Thyroid gland (tissue), 4 donors: ENCODE results near the gene ST7.

Experiments
- CTCF ChIP-seq, 6 experiments: fragments of 200-600 bp in 3 of 6; fragments of 450-650 bp in 3 of 6; sonication (generic) in 3 of 6; IDR thresholded peaks; one replicate each; pipeline ENCODE4 v1.5.1; 2016 to 2019; ENCODE audit warnings: antibody characterized with exemption in 6 of 6, mild to moderate bottlenecking in 2 of 6, inconsistent platforms in 1 of 6, moderate library complexity in 1 of 6
- POLR2A ChIP-seq, 2 donors: fragments of 450-650 bp; IDR thresholded peaks; one replicate each; pipeline ENCODE4 v1.6.1; 2017; ENCODE audit warnings: antibody characterized with exemption in 2 of 2, mild to moderate bottlenecking in 2 of 2, moderate library complexity in 1 of 2

DNA sequence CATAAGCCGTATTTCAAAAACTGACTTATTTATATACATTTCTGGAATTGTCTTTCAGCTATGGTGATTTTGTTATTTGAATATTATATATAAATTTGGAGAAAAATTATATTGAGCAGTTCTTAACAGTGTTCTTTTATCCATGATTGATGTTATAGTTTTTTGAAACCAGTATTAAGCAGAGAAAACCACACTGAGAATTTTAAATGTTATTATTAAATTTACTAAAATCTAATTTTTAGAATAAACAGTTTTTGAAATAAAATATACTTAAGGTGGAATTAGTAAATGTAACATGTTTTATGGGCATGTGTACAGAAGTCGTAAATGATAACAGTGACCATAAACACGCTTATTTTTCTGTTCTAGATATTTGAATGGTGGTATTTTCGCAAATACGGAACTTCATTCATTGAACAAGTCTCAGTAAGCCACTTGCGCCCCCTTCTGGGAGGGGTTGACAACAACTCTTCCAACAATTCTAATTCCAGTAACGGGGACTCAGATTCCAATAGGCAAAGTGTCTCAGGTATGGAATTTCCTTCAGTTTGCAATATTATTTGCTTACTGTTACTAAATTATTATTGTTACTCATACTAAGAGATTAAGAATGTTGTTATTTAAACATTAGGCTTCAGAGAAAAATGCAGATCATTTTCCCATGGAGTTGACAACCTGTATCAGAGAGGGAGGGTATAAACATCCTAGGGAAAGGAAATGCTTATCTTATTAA is 166.1 kb downstream of the ST7 start:
- no peak for TF ChIP-seq POLR2A (IDR thresholded peaks at IDR 0.05)
- peak; percentile 59 to 91 (median 84) for TF ChIP-seq CTCF (IDR thresholded peaks at IDR 0.05)
